ENCODE measurements around the gene RHEX. TPM values are rescaled to one million over a fixed set of nuclear protein-coding genes. Genes with fewer than 3 reads are reported as not detected.

The RHEX gene
- total and polyA plus RNA-seq, 2 donors (not counting 1 experiment from before 2014, with no cell fraction given) = 1.8 to 12.8 TPM

GRCh38 chr1:206097381-206097780 lies 44.4 kb downstream of the RHEX start:
- TF ChIP-seq, protein P1, sequence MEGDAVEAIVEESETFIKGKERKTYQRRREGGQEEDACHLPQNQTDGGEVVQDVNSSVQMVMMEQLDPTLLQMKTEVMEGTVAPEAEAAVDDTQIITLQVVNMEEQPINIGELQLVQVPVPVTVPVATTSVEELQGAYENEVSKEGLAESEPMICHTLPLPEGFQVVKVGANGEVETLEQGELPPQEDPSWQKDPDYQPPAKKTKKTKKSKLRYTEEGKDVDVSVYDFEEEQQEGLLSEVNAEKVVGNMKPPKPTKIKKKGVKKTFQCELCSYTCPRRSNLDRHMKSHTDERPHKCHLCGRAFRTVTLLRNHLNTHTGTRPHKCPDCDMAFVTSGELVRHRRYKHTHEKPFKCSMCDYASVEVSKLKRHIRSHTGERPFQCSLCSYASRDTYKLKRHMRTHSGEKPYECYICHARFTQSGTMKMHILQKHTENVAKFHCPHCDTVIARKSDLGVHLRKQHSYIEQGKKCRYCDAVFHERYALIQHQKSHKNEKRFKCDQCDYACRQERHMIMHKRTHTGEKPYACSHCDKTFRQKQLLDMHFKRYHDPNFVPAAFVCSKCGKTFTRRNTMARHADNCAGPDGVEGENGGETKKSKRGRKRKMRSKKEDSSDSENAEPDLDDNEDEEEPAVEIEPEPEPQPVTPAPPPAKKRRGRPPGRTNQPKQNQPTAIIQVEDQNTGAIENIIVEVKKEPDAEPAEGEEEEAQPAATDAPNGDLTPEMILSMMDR (IDR thresholded peaks at IDR 0.05) = no peak
- no peak for TF ChIP-seq EZH2 (IDR thresholded peaks at IDR 0.05; ENCODE audit: borderline replicate concordance, insufficient read depth, low read depth, low read length, poor library complexity, severe bottlenecking)

DNA sequence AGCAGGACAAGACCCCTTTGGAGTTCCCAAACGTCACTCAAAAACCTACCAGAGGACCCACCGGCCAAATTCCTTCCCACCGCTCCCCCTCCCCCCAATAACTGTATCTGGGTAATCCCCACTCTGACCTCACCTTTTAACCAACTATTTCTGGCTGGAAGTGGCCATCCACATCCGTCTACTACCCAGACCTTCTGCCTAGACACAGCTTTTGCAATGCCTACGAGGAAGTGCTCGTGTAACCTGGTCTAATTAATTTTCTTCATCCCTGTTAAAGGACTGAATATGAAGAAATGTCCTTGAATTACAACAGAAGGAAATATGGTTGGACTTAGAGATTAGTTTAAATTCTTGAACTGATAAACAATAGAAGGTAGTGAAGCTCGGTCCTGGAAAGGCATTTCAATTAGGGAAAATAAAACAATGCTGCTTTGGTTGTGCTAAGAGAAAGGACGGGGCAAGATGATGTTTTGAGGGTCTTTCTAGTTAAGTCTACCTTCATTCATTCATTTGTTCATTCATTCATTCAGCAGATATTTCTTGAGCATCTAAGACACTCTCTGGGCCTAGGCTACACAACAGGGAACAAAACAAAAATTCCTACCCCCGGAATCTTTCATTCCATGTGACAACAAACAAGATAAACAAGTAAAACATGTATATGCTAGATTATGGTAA lies 45.4 kb downstream of the RHEX start:
- H2AFZ ChIP-seq (ENCODE audit: insufficient read depth, low read depth, low read length, poor library complexity, severe bottlenecking) = no peak overlapping the region
- TF ChIP-seq EZH2 (IDR thresholded peaks at IDR 0.05; ENCODE audit: borderline replicate concordance, insufficient read depth, low read depth, low read length, poor library complexity, severe bottlenecking) = no peak
- TF ChIP-seq, protein P1 (IDR thresholded peaks at IDR 0.05) = no peak
- no peak overlapping the region for H3K4me3 ChIP-seq (ENCODE audit: control extremely low read depth in 1 of 5, extremely low read depth in 1 of 5, insufficient read depth in 1 of 5, low read depth in 2 of 5, low read length in 4 of 5)
- 89% methylated on average over 4 of the region's 9 CpGs for WGBS (ENCODE audit: insufficient coverage)
- H3K9me3 Mint-ChIP-seq (ENCODE audit: insufficient read depth) = no peaks in the 10 kb centered on the region
- POLR2A ChIA-PET = no interaction called here
- no peaks in the 10 kb centered on the region for H3K36me3 ChIP-seq (replicated peaks in 1 of 2; ENCODE audit: control extremely low read depth in 1 of 2, control insufficient read depth in 1 of 2, extremely low read depth in 1 of 2, insufficient read depth in 2 of 2, low read length in 1 of 2)
- peaks cover 24% of the 10 kb centered on the region for H3K4me1 Mint-ChIP-seq
- no peak overlapping the region for H3K9ac ChIP-seq (ENCODE audit: low read length)
- H3K4me1 ChIP-seq (ENCODE audit: control insufficient read depth in 2 of 2, insufficient read depth in 2 of 2, low read length in 2 of 2) = peaks cover 22 to 25% of the 10 kb centered on the region in 2 donors
- intact Hi-C loops (cut with micrococcal nuclease) = no loop called here
- no peaks in the 10 kb centered on the region for H3K27me3 Mint-ChIP-seq
- no peak overlapping the region for H3K4me3 Mint-ChIP-seq
- no peaks in the 10 kb centered on the region for H3K79me2 ChIP-seq (ENCODE audit: control insufficient read depth, insufficient read depth, low read length)
- H4K20me1 ChIP-seq (ENCODE audit: control insufficient read depth, insufficient read depth, low read length, poor library complexity, severe bottlenecking) = no peaks in the 10 kb centered on the region
- no peaks in the 10 kb centered on the region for H3K27me3 ChIP-seq (replicated peaks in 1 of 4; ENCODE audit: control extremely low read depth in 1 of 4, control insufficient read depth in 3 of 4, insufficient read depth in 4 of 4, low read length in 3 of 4)
- no peak overlapping the region for H3K27ac Mint-ChIP-seq
- no peaks in the 10 kb centered on the region for H3K9me3 ChIP-seq (ENCODE audit: control extremely low read depth in 1 of 3, control insufficient read depth in 2 of 3, insufficient read depth in 1 of 3, low read length in 2 of 3)
- ATAC-seq (ENCODE audit: low read depth) = no peak
- H3K27ac ChIP-seq (ENCODE audit: low read length in 2 of 2) = no peak overlapping the region
- DNase-seq = no peak
- CTCF ChIA-PET = interaction anchor here (1.8 to 16.1 kb wide), 3 partner anchors 8 to 68 kb away, joined by 4 to 682 read pairs (median 31); partner anchors contain the start of gene CTSE
- H3K4me2 ChIP-seq (replicated peaks; ENCODE audit: low read depth, low read length, poor library complexity, severe bottlenecking) = no peak overlapping the region

More at GRCh38 chr1:206097381-206097780, 44.4 kb downstream of the RHEX start:
- no peak for DNase-seq
- Histone ChIP-seq H3K4me3 (ENCODE audit: control extremely low read depth in 1 of 5, extremely low read depth in 1 of 5, insufficient read depth in 1 of 5, low read depth in 2 of 5, low read length in 4 of 5) (no peak overlapping the region), H3K4me2 (replicated peaks; ENCODE audit: low read depth, low read length, poor library complexity, severe bottlenecking) (no peak overlapping the region), H4K20me1 (ENCODE audit: control insufficient read depth, insufficient read depth, low read length, poor library complexity, severe bottlenecking) (no peaks in the 10 kb centered on the region), H3K9ac (ENCODE audit: low read length) (no peak overlapping the region), H3K36me3 (replicated peaks in 1 of 2; ENCODE audit: control extremely low read depth in 1 of 2, control insufficient read depth in 1 of 2, extremely low read depth in 1 of 2, insufficient read depth in 2 of 2, low read length in 1 of 2) (no peaks in the 10 kb centered on the region), H2AFZ (ENCODE audit: insufficient read depth, low read depth, low read length, poor library complexity, severe bottlenecking) (no peak overlapping the region), H3K4me1 (ENCODE audit: control insufficient read depth in 2 of 2, insufficient read depth in 2 of 2, low read length in 2 of 2) (peaks cover 22 to 25% of the 10 kb centered on the region in 2 donors), H3K27ac (ENCODE audit: low read length in 2 of 2) (no peak overlapping the region), H3K79me2 (ENCODE audit: control insufficient read depth, insufficient read depth, low read length) (no peaks in the 10 kb centered on the region), H3K9me3 (ENCODE audit: control extremely low read depth in 1 of 3, control insufficient read depth in 2 of 3, insufficient read depth in 1 of 3, low read length in 2 of 3) (no peaks in the 10 kb centered on the region), H3K27me3 (replicated peaks in 1 of 4; ENCODE audit: control extremely low read depth in 1 of 4, control insufficient read depth in 3 of 4, insufficient read depth in 4 of 4, low read length in 3 of 4) (no peaks in the 10 kb centered on the region)
- no peak overlapping the region for H3K4me3 Mint-ChIP-seq
- ChIA-PET CTCF (interaction anchor here (0.8 to 4.5 kb wide), 3 partner anchors 9 to 120 kb away, joined by 3 to 31 read pairs (median 5); no protein-coding TSS in a partner anchor), POLR2A (no interaction called here)
- intact Hi-C loops (cut with micrococcal nuclease) = no loop called here
- no peaks in the 10 kb centered on the region for H3K27me3 Mint-ChIP-seq
- no peak for ATAC-seq (ENCODE audit: low read depth)
- H3K9me3 Mint-ChIP-seq (ENCODE audit: insufficient read depth) = no peaks in the 10 kb centered on the region
- no peak overlapping the region for H3K27ac Mint-ChIP-seq
- WGBS (ENCODE audit: insufficient coverage) = 89% methylated on average over 1 of the region's 3 CpGs
- peaks cover 21% of the 10 kb centered on the region for H3K4me1 Mint-ChIP-seq
